GM19023 (cell line): ENCODE data around the gene AHNAK.
"Not testable (repeated sequence)": the region's sequence is repeated elsewhere in the genome, so short reads cannot be mapped to it uniquely, and the experiment has no call there.

Source experiments
- ATAC-seq: cut with Tn5 transposase; IDR thresholded peaks from one replicate; pipeline ENCODE4 v1.9.1; 2021; ENCODE audit warnings: mild to moderate bottlenecking, moderate library complexity; ENCODE audit not compliant: unreplicated experiment

The AHNAK gene

GRCh38 chr11:62468577-62468976, 78.0 kb downstream of the AHNAK start:
- no peak for ATAC-seq

- ATAC-seq = no peak
These were observed 80.2 kb downstream of the AHNAK start for GRCh38 chr11:62466444-62466843.

- no peak for ATAC-seq
These were observed 82.0 kb downstream of the AHNAK start for GRCh38 chr11:62464655-62465054.

- ATAC-seq = no peak
These were observed 83.5 kb downstream of the AHNAK start for GRCh38 chr11:62463121-62463542.

GRCh38 chr11:62462508-62462892, 84.1 kb downstream of the AHNAK start:
- no peak for ATAC-seq

GRCh38 chr11:62461740-62462507, 84.7 kb downstream of the AHNAK start:
- no peak for ATAC-seq

GRCh38 chr11:62459080-62459479, 87.5 kb downstream of the AHNAK start:
- ATAC-seq = no peak

GRCh38 chr11:62458212-62459002, 88.2 kb downstream of the AHNAK start:
- ATAC-seq = no peak

GRCh38 chr11:62457478-62457877, 89.1 kb downstream of the AHNAK start:
- ATAC-seq = no peak

- ATAC-seq = no peak
These were observed 90.0 kb downstream of the AHNAK start for GRCh38 chr11:62456630-62457029.

GRCh38 chr11:62452839-62453468, 93.7 kb downstream of the AHNAK start:
- no peak for ATAC-seq

GRCh38 chr11:62452261-62452660, 94.3 kb downstream of the AHNAK start:
- no peak for ATAC-seq

GRCh38 chr11:62451241-62451621, 95.4 kb downstream of the AHNAK start:
- ATAC-seq = no peak

- ATAC-seq = no peak
These were observed 95.9 kb downstream of the AHNAK start for GRCh38 chr11:62450543-62451240.

- not testable (repeated sequence) for ATAC-seq
These were observed 96.7 kb downstream of the AHNAK start for GRCh38 chr11:62449912-62450311.

- no peak for ATAC-seq
These were observed 97.2 kb downstream of the AHNAK start for GRCh38 chr11:62449451-62449851.

- no peak for ATAC-seq
These were observed 100.5 kb downstream of the AHNAK start for GRCh38 chr11:62446091-62446490.

GRCh38 chr11:62445314-62445740, 101.3 kb downstream of the AHNAK start:
- ATAC-seq = no peak

GRCh38 chr11:62444835-62445234, 101.8 kb downstream of the AHNAK start:
- no peak for ATAC-seq

GRCh38 chr11:62444236-62444833, 102.3 kb downstream of the AHNAK start:
- ATAC-seq = no peak
